Loucy (cell line): ENCODE measurements around the gene GCNT2.

Source experiments
- H2AFZ ChIP-seq: fragments of 200-600 bp; sonication (generic); 2 replicates; pipeline ENCODE4 v1.6.0; 2016; ENCODE audit warnings: antibody characterized with exemption, mild to moderate bottlenecking, low read length, moderate library complexity
- H3F3A ChIP-seq: fragments of 200-600 bp; 2 replicates; pipeline ENCODE4 v1.6.0; 2016; ENCODE audit warnings: antibody characterized with exemption, low read depth, mild to moderate bottlenecking
- H3K27me3 ChIP-seq: fragments of 200-600 bp; sonication (generic); 2 replicates; pipeline ENCODE4 v1.6.1; 2014; ENCODE audit warnings: low read length, mild to moderate bottlenecking; ENCODE audit not compliant: insufficient read depth, poor library complexity, severe bottlenecking
- H3K36me3 ChIP-seq: fragments of 200-600 bp; sonication (generic); 2 replicates; pipeline ENCODE4 v1.6.1; 2016; ENCODE audit warnings: low read length; ENCODE audit not compliant: insufficient read depth
- H3K4me1 ChIP-seq: fragments of 200-600 bp; sonication (generic); 2 replicates; pipeline ENCODE4 v1.5.1; 2014; ENCODE audit warnings: low read length, mild to moderate bottlenecking; ENCODE audit not compliant: insufficient read depth, poor library complexity, severe bottlenecking
- H3K4me2 ChIP-seq: fragments of 200-600 bp; sonication (generic); 2 replicates; pipeline ENCODE4 v1.6.0; 2014; ENCODE audit warnings: antibody characterized with exemption, low read length, low read depth, mild to moderate bottlenecking; ENCODE audit not compliant: poor library complexity, severe bottlenecking
- H3K4me3 ChIP-seq: fragments of 200-600 bp; sonication (generic); 2 replicates; pipeline ENCODE4 v1.5.1; 2014; ENCODE audit warnings: low read length, mild to moderate bottlenecking, mixed read lengths; ENCODE audit not compliant: poor library complexity, severe bottlenecking
- H3K79me2 ChIP-seq: fragments of 200-600 bp; sonication (generic); 2 replicates; pipeline ENCODE4 v1.6.1; 2014; ENCODE audit warnings: low read length; ENCODE audit not compliant: insufficient read depth
- H3K9ac ChIP-seq: fragments of 200-600 bp; sonication (generic); 2 replicates; pipeline ENCODE4 v1.6.0; 2014; ENCODE audit warnings: mild to moderate bottlenecking, low read depth, low read length, moderate library complexity; ENCODE audit not compliant: poor library complexity, severe bottlenecking
- H3K9me2 ChIP-seq: fragments of 200-600 bp; sonication (generic); replicated peaks from 2 replicates; pipeline ENCODE4 v1.6.1; 2016; ENCODE audit warnings: low read depth, low read length, mixed read lengths
- H3K9me3 ChIP-seq: fragments of 200-600 bp; sonication (generic); 2 replicates; pipeline ENCODE4 v1.6.1; 2014; ENCODE audit warnings: mild to moderate bottlenecking, antibody characterized with exemption, low read length, low read depth; ENCODE audit not compliant: insufficient read depth
- H4K20me1 ChIP-seq: fragments of 200-600 bp; sonication (generic); 2 replicates; pipeline ENCODE4 v1.6.0; 2014; ENCODE audit warnings: antibody characterized with exemption, low read length, mild to moderate bottlenecking; ENCODE audit not compliant: insufficient read depth, poor library complexity, severe bottlenecking
- EZH2phosphoT487 ChIP-seq: fragments of 200-600 bp; IDR thresholded peaks from 2 replicates; pipeline ENCODE4 v1.6.1; 2018; ENCODE audit warnings: antibody characterized with exemption, mild to moderate bottlenecking, moderate library complexity, borderline replicate concordance
- TF ChIP-seq, protein P1 (sequence below): fragments of 200-600 bp; sonication (generic); conservative IDR thresholded peaks from 2 replicates; pipeline ENCODE4 v1.5.1; 2014; ENCODE audit warnings: mild to moderate bottlenecking, antibody characterized with exemption, low read length

GCNT2 gene

DNA sequence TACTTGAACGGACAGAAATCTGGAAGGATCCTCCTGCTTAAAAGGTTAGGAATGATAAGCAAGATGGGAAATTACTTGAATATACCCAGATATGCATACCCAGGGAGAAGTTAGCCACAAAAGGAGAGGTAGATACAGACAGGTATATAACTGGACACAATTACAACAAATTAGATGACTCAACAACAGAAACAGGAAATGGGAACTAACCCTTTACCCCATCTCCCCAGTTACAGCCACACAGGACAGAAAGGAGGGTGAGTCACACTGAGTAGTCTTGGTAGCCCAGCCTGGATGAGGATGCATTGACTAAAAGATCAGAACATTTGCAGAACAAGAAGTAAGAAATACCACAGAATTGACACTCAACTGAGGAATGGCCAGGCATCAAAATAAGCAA, 112.1 kb downstream of the GCNT2 start:
- no peaks in the 10 kb centered on the region for H3K9me3 ChIP-seq
- TF ChIP-seq, protein P1, sequence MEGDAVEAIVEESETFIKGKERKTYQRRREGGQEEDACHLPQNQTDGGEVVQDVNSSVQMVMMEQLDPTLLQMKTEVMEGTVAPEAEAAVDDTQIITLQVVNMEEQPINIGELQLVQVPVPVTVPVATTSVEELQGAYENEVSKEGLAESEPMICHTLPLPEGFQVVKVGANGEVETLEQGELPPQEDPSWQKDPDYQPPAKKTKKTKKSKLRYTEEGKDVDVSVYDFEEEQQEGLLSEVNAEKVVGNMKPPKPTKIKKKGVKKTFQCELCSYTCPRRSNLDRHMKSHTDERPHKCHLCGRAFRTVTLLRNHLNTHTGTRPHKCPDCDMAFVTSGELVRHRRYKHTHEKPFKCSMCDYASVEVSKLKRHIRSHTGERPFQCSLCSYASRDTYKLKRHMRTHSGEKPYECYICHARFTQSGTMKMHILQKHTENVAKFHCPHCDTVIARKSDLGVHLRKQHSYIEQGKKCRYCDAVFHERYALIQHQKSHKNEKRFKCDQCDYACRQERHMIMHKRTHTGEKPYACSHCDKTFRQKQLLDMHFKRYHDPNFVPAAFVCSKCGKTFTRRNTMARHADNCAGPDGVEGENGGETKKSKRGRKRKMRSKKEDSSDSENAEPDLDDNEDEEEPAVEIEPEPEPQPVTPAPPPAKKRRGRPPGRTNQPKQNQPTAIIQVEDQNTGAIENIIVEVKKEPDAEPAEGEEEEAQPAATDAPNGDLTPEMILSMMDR: no peak
- no peak for TF ChIP-seq EZH2phosphoT487
- H3K4me2 ChIP-seq: no peak overlapping the region
- no peak overlapping the region for H3K9ac ChIP-seq
- H3K27me3 ChIP-seq: no peaks in the 10 kb centered on the region
- no peaks in the 10 kb centered on the region for H3K9me2 ChIP-seq
- no peaks in the 10 kb centered on the region for H3K36me3 ChIP-seq
- peaks cover 7% of the 10 kb centered on the region for H3K4me1 ChIP-seq
- H3K79me2 ChIP-seq: no peaks in the 10 kb centered on the region
- H3F3A ChIP-seq: no peaks in the 10 kb centered on the region
- no peak overlapping the region for H3K4me3 ChIP-seq
- no peak overlapping the region for H2AFZ ChIP-seq
- no peaks in the 10 kb centered on the region for H4K20me1 ChIP-seq

DNA sequence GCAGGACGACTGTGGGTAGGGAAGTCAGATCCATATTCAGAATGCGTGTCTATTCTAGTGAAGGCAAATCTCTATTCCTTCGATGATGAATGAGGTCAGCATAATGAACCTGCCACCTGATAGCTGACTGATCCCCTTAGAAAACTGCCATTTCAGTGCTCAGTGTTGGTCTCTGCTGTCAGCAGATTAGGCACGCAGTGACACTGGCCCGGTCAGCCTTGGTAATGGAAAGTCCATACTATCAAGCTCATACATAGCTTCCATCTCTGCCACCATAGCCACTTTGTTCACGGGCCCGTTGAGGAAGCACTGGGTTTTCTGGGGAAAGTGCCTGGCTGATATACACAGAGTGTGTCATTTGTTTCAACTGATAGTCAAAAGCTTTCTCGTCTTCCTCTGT, 119.3 kb downstream of the GCNT2 start:
- Histone ChIP-seq H3K9me2 (no peaks in the 10 kb centered on the region), H3K4me1 (peaks cover 4% of the 10 kb centered on the region), H3K79me2 (no peaks in the 10 kb centered on the region), H3K4me2 (no peak overlapping the region), H3K36me3 (no peaks in the 10 kb centered on the region), H3F3A (no peaks in the 10 kb centered on the region), H3K27me3 (no peaks in the 10 kb centered on the region), H4K20me1 (no peaks in the 10 kb centered on the region), H2AFZ (no peak overlapping the region), H3K9me3 (no peaks in the 10 kb centered on the region), H3K4me3 (no peak overlapping the region), H3K9ac (no peak overlapping the region)
- no peak for TF ChIP-seq EZH2phosphoT487
- TF ChIP-seq, protein P1: no peak

DNA sequence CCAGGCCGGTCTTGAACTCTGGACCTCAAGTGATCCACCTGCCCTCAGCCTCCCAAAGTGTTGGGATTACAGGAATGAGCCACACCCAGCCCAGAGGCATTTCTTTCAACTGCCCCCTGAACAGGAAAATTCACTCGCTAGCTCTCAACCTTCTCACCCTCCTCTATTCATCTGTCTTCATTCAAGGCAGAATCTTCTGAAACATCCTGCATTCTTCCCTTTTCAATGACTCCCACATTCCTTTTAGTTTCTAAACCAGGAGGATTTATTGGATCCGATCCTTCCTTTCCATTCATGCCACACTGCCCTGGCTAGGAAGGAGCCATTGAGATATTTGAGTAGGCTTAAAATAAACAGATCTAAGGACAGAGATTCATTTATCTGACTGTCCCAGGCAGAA, 120.4 kb downstream of the GCNT2 start:
- H3K79me2 ChIP-seq: no peaks in the 10 kb centered on the region
- no peak overlapping the region for H3K4me3 ChIP-seq
- no peaks in the 10 kb centered on the region for H3K27me3 ChIP-seq
- no peaks in the 10 kb centered on the region for H3K9me2 ChIP-seq
- no peak for TF ChIP-seq EZH2phosphoT487
- TF ChIP-seq, protein P1: no peak
- no peaks in the 10 kb centered on the region for H3K9me3 ChIP-seq
- H3K4me2 ChIP-seq: no peak overlapping the region
- H3K4me1 ChIP-seq: peaks cover 4% of the 10 kb centered on the region
- no peaks in the 10 kb centered on the region for H4K20me1 ChIP-seq
- H3F3A ChIP-seq: no peaks in the 10 kb centered on the region
- no peak overlapping the region for H2AFZ ChIP-seq
- no peaks in the 10 kb centered on the region for H3K36me3 ChIP-seq
- no peak overlapping the region for H3K9ac ChIP-seq
